ENCODE measurements around the gene FBXL5. TPM values are rescaled to one million over a fixed set of nuclear protein-coding genes. Genes with fewer than 3 reads are reported as not detected.

Gene FBXL5
- total RNA-seq, 1 experiment from 2014 or later = 59.7 TPM

GRCh38 chr4:15592799-15593198 is 62.4 kb downstream of the FBXL5 start:
- no peaks in the 10 kb centered on the region for H3K9me3 ChIP-seq (ENCODE audit: low read depth, low read length, poor library complexity, severe bottlenecking)
- DNase-seq (ENCODE audit: low spot score) = no peak
- CTCF ChIA-PET = no interaction called here
- POLR2A ChIA-PET (ENCODE audit: low non-redundant PET) = no interaction called here
- no peak overlapping the region for H3K27ac ChIP-seq (ENCODE audit: low read depth, low read length, poor library complexity, severe bottlenecking)
- no peaks in the 10 kb centered on the region for H3K27me3 ChIP-seq (replicated peaks; ENCODE audit: insufficient read depth, low read depth, low read length, poor library complexity)
- intact Hi-C loops (cut with micrococcal nuclease; ENCODE audit: unreplicated experiment) = no loop called here
- TF ChIP-seq EZH2 (IDR thresholded peaks at IDR 0.05; ENCODE audit: borderline replicate concordance, low read depth, low read length, poor library complexity, severe bottlenecking) (no peak), CTCF (conservative IDR thresholded peaks at IDR 0.05; ENCODE audit: low read depth, low read length) (no peak)
- no peaks in the 10 kb centered on the region for H3K36me3 ChIP-seq (ENCODE audit: insufficient read depth, low read length, poor library complexity, severe bottlenecking)
- no TSS peak for BruUV-seq (replicated peaks)
- no peaks in the 10 kb centered on the region for H3K4me1 ChIP-seq (ENCODE audit: insufficient read depth, low read length, poor library complexity, severe bottlenecking)
- H3K4me3 ChIP-seq (ENCODE audit: low read depth, low read length, poor library complexity, severe bottlenecking) = no peak overlapping the region

GRCh38 chr4:15587649-15588048 is 67.5 kb downstream of the FBXL5 start:
- DNase-seq (ENCODE audit: low spot score) = no peak
- POLR2A ChIA-PET (ENCODE audit: low non-redundant PET) = no interaction called here
- Histone ChIP-seq H3K27me3 (replicated peaks; ENCODE audit: insufficient read depth, low read depth, low read length, poor library complexity) (no peaks in the 10 kb centered on the region), H3K4me3 (ENCODE audit: low read depth, low read length, poor library complexity, severe bottlenecking) (no peak overlapping the region), H3K27ac (ENCODE audit: low read depth, low read length, poor library complexity, severe bottlenecking) (no peak overlapping the region), H3K9me3 (ENCODE audit: low read depth, low read length, poor library complexity, severe bottlenecking) (no peaks in the 10 kb centered on the region), H3K36me3 (ENCODE audit: insufficient read depth, low read length, poor library complexity, severe bottlenecking) (no peaks in the 10 kb centered on the region), H3K4me1 (ENCODE audit: insufficient read depth, low read length, poor library complexity, severe bottlenecking) (no peaks in the 10 kb centered on the region)
- CTCF ChIA-PET = no interaction called here
- BruUV-seq (replicated peaks) = no TSS peak
- TF ChIP-seq EZH2 (IDR thresholded peaks at IDR 0.05; ENCODE audit: borderline replicate concordance, low read depth, low read length, poor library complexity, severe bottlenecking) (no peak), CTCF (conservative IDR thresholded peaks at IDR 0.05; ENCODE audit: low read depth, low read length) (no peak)
- intact Hi-C loops (cut with micrococcal nuclease; ENCODE audit: unreplicated experiment) = no loop called here

- TF ChIP-seq CTCF (conservative IDR thresholded peaks at IDR 0.05; ENCODE audit: low read depth, low read length) (no peak), EZH2 (IDR thresholded peaks at IDR 0.05; ENCODE audit: borderline replicate concordance, low read depth, low read length, poor library complexity, severe bottlenecking) (no peak)
- CTCF ChIA-PET = no interaction called here
- H3K4me1 ChIP-seq (ENCODE audit: insufficient read depth, low read length, poor library complexity, severe bottlenecking) = no peaks in the 10 kb centered on the region
- POLR2A ChIA-PET (ENCODE audit: low non-redundant PET) = no interaction called here
- BruUV-seq (replicated peaks) = no TSS peak
- H3K27me3 ChIP-seq (replicated peaks; ENCODE audit: insufficient read depth, low read depth, low read length, poor library complexity) = no peaks in the 10 kb centered on the region
- H3K27ac ChIP-seq (ENCODE audit: low read depth, low read length, poor library complexity, severe bottlenecking) = no peak overlapping the region
- no peak overlapping the region for H3K4me3 ChIP-seq (ENCODE audit: low read depth, low read length, poor library complexity, severe bottlenecking)
- intact Hi-C loops (cut with micrococcal nuclease; ENCODE audit: unreplicated experiment) = no loop called here
- no peaks in the 10 kb centered on the region for H3K9me3 ChIP-seq (ENCODE audit: low read depth, low read length, poor library complexity, severe bottlenecking)
- H3K36me3 ChIP-seq (ENCODE audit: insufficient read depth, low read length, poor library complexity, severe bottlenecking) = no peaks in the 10 kb centered on the region
- no peak for DNase-seq (ENCODE audit: low spot score)
Observed at GRCh38 chr4:15586066-15586465, 69.1 kb downstream of the FBXL5 start.
